AG04450 (cell line): ENCODE results near the gene MYO3A. TPM values are rescaled to one million over a fixed set of nuclear protein-coding genes. Genes with fewer than 3 reads are reported as not detected.

Experiments
- CTCF ChIA-PET: fragments of 300-600, 350-600 bp; formaldehyde crosslinking; extraction: SDS; loops from one replicate; lab custom pipeline; 2022; ENCODE audit warnings: antibody characterized with exemption, inconsistent platforms; lab: Charles Lee
- POLR2A ChIA-PET: fragments of 350-600 bp; formaldehyde crosslinking; extraction: SDS; loops from one replicate; lab custom pipeline; 2021; ENCODE audit warnings: antibody characterized with exemption, inconsistent platforms; lab: Yijun Ruan, JAX
- DNase-seq: peaks from one replicate; pipeline ENCODE4 v3.0.0-alpha.2; 2011; ENCODE audit warnings: low read depth, low spot score
- H3K27ac ChIP-seq: one replicate; pipeline ENCODE4 v1.5.1; 2012; ENCODE audit warnings: low read depth, low read length, control low read depth
- H3K27me3 ChIP-seq: one replicate; pipeline ENCODE4 v1.6.0; 2012; ENCODE audit warnings: low read length; ENCODE audit not compliant: control insufficient read depth, insufficient read depth
- H3K4me3 ChIP-seq: 2 replicates; pipeline ENCODE4 v1.5.1; 2011; ENCODE audit warnings: mild to moderate bottlenecking, low read depth, low read length, control low read depth
- H3K9me3 ChIP-seq: 2 replicates; pipeline ENCODE4 v1.5.1; 2012; ENCODE audit warnings: low read length; ENCODE audit not compliant: control insufficient read depth, insufficient read depth
- polyA plus RNA-seq: library from polyadenylated mRNA; depleted of rRNA; stranded (reverse); fragments of >200 nt; gene quantifications from 2 replicates; pipeline ENCODE4 v1.2.3, GENCODE V29; 2011
- TF ChIP-seq, protein P1 (sequence below): IDR thresholded peaks from 2 replicates; pipeline ENCODE4 v1.5.1; 2011; ENCODE audit warnings: low read depth, low read length, control low read depth, inconsistent platforms

MYO3A gene
- polyA plus RNA-seq, 1 experiment, result not detected

DNA sequence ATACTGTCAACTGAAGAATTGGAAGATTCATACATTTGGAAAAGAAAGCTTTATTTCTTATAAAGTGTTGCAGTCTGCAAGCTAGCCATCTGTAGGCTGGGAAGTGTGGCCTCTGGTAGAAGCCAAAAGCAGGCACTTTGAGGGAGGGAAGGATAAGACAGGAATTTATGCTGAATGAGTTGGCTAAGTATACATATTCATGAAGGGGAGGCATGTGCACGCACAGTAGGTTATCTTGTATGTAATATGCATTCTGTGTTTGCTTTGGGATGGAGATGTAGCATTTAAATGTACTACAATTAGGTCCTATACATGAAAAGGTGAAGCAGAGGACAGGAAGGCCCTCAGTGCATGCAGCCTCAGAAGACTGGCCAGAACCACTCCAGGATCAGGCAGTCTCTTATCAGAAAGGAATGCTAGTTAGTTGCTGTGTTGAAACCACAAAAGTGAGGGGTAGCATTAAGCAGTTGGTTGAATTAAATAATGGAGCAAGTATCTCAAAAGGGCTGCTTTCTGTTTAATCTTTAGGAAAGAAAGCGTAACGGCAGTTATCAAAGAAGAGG lies 40.9 kb downstream of the MYO3A start:
- Histone ChIP-seq H3K27me3 (no peaks in the 10 kb centered on the region), H3K27ac (no peak overlapping the region), H3K4me3 (no peak overlapping the region), H3K9me3 (peaks cover 4% of the 10 kb centered on the region)
- DNase-seq, result no peak
- TF ChIP-seq, protein P1, sequence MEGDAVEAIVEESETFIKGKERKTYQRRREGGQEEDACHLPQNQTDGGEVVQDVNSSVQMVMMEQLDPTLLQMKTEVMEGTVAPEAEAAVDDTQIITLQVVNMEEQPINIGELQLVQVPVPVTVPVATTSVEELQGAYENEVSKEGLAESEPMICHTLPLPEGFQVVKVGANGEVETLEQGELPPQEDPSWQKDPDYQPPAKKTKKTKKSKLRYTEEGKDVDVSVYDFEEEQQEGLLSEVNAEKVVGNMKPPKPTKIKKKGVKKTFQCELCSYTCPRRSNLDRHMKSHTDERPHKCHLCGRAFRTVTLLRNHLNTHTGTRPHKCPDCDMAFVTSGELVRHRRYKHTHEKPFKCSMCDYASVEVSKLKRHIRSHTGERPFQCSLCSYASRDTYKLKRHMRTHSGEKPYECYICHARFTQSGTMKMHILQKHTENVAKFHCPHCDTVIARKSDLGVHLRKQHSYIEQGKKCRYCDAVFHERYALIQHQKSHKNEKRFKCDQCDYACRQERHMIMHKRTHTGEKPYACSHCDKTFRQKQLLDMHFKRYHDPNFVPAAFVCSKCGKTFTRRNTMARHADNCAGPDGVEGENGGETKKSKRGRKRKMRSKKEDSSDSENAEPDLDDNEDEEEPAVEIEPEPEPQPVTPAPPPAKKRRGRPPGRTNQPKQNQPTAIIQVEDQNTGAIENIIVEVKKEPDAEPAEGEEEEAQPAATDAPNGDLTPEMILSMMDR, result no peak
- CTCF ChIA-PET, result no interaction called here
- POLR2A ChIA-PET, result no interaction called here

DNA sequence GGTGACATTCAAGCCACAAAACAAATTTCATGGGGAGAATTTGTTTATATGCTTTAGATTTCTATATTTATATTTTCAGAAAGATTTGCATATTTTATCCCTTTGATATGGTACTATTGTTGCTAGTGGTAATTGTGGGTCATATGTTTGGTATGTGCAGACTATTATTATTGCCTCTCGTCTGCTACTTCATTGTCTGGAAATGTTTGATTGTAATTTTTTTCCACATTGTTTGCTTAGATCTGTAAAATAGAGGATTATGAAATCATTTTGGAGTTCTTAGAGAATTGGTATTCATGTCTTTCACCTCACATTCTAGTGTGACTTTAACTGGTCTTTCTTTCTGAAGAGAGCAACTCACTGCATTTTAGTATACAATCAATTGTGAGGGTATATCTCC lies 44.7 kb downstream of the MYO3A start:
- DNase-seq, result no peak
- Histone ChIP-seq H3K4me3 (no peak overlapping the region), H3K27ac (no peak overlapping the region), H3K27me3 (no peaks in the 10 kb centered on the region), H3K9me3 (peaks cover 13% of the 10 kb centered on the region)
- TF ChIP-seq, protein P1, result no peak
- ChIA-PET CTCF (no interaction called here), POLR2A (no interaction called here)

DNA sequence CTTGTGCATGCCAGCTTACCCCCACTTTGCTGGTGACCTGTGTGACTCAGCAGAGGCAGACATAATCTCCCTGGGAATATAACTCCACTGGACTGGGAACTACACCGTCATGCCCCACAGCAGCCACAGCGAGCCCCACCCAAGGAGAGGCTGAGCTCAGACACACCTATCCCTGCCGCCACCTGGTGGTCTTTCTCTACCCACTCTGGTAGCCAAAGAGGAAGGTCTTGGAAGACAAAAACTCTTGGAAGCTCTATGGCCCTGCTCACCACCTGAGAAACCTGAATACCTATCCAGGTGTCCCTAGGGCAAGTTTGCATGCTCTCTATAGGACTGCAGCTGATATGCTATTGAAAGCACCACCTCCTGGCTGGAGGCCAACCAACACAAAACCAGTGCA lies 48.1 kb downstream of the MYO3A start:
- Histone ChIP-seq H3K27me3 (no peaks in the 10 kb centered on the region), H3K27ac (no peak overlapping the region), H3K4me3 (no peak overlapping the region), H3K9me3 (peaks cover 16% of the 10 kb centered on the region)
- ChIA-PET POLR2A (no interaction called here), CTCF (no interaction called here)
- TF ChIP-seq, protein P1, result no peak
- no peak for DNase-seq

DNA sequence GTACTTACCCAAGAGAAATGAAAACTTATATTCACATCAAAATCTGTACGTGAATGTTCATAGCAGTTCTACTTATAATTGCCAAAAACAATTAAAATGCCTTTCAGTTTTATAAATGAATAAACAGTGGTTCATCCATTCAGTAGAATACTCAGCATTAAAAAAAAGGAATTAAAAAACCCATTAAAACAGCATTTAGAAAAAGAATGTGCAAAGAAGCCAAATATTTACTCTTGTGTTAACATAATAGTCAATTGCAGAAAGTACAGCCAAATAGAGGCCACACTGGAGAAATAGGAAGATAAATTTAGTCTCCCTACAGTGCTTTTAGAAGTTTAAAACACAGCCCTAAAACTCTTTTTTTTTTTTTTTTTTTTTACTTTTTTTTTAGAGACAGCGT lies 54.6 kb downstream of the MYO3A start:
- no peak overlapping the region for H3K27ac ChIP-seq
- peaks cover 6% of the 10 kb centered on the region; the same call in 1 of the 2 replicates for H3K9me3 ChIP-seq
- ChIA-PET CTCF (no interaction called here), POLR2A (no interaction called here)
- TF ChIP-seq, protein P1, result no peak
- DNase-seq, result no peak
- H3K27me3 ChIP-seq, result no peaks in the 10 kb centered on the region
- no peak overlapping the region for H3K4me3 ChIP-seq

DNA sequence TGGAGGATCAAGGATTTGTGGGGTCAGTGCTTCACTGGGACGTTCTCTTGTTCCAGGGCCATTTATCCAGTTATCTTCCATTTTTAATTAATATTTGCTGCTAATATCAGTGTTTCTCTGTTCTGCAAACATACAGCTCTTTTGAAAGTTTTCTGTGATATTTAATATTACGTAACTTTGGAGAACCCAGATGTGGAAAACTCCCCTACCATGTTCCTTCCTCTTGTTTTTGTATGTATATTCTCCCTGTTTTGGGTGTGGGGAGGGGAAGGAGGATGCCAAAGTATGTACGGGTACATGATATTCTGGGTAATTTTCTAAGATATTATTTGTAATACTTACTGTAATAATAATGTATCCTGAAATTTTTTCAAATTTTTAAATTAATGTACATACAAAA lies 55.9 kb downstream of the MYO3A start:
- TF ChIP-seq, protein P1, result no peak
- no peaks in the 10 kb centered on the region for H3K27me3 ChIP-seq
- ChIA-PET CTCF (no interaction called here), POLR2A (no interaction called here)
- H3K9me3 ChIP-seq, result peaks cover 4% of the 10 kb centered on the region; the same call in 1 of the 2 replicates
- no peak overlapping the region for H3K27ac ChIP-seq
- DNase-seq, result no peak
- H3K4me3 ChIP-seq, result no peak overlapping the region
